HT-29 (cell line): Measurements from ENCODE around the gene EPHB1. TPM values are rescaled to one million over a fixed set of nuclear protein-coding genes. Genes with fewer than 3 reads are reported as not detected.
"Not testable (repeated sequence)": the region's sequence is repeated elsewhere in the genome, so short reads cannot be mapped to it uniquely, and the experiment has no call there.

Experiments used
- DNase-seq: peaks from one replicate; pipeline ENCODE4 v3.0.0-alpha.2; 2015; ENCODE audit warnings: low spot score
- total RNA-seq: library from RNA; depleted of rRNA; stranded (reverse); fragments of >200 nt; shearing (Covaris generic); gene quantifications from 2 replicates; pipeline ENCODE4 v1.2.3, GENCODE V29; 2014

EPHB1 gene
- total RNA-seq, 1 experiment from 2014 or later, result not detected

DNA sequence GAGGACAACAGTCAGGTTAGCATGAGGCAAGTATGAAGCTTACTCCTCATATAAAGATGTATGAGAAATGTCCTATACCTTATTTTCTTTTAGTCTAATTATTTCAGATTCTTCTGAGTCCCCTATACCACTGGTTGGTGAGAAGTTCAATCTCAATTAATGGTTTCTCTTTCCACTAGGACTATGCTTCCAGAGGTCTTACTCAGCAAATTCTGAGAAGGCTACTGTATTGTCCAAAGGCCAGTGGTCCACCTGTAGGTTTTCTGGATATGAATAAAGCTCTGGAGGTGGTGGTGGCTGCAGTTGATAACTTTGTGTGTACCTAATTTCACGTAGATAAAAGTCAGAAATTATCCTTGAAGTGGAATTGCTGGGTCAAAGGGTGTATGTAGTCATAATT, 149.4 kb downstream of the EPHB1 start:
- DNase-seq, result no peak

DNA sequence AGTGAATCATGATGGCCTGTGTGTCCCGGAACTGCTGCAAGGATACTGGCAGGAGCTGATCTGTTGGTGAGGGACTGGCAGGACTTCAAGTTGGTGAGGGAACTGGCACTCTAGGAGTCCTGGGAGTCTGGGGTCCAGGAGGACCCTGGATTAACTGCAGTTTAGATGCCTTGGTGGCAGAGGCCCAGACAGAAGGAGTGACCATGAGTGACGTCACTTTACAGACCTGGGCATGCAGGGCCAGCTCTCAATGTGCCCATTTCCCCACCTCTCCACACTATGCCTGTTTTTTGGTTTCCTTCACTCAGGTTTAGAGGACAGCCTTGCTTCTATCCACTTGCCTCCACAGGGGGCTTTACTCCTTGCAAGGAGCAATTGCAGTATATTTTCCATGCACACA, 154.1 kb downstream of the EPHB1 start:
- DNase-seq, result no peak

DNA sequence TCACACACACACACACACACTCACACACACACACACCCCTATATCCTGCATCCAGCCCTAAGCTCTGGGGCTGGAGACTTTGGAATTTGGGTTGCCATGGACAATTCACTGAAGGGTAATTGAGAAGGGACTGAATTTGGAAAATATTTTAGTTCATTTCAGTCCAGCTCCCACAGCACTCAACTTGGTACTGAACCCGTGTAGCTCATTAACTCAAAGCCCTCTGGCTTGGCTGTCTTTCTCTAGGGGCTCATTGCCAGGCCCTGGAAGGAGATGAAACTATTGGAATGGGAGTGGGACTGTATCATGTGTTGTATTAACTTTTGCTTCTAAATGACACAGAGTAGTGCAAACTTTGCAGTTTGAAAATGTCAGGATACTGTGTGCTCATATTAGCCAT, 157.3 kb downstream of the EPHB1 start:
- no peak for DNase-seq

DNA sequence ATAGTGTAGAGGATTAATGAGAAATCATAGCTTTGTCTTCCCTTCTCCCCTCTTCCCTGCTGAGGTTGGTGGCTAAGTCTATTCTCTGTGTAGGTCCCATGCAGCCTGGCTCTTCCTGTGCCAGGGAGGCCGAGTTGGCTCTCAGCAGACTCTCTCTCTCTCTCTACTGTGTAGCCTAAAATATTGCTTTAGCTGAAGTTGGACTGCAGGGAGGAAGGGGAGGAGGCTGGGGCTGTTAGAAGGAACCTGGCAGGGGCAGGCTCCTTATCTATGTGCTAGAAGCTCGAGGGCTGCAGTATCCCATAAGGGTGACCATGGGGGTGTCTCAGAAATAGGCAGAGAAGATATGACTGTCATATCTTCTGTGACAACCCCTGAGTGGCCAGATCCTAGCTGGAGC, 160.8 kb downstream of the EPHB1 start:
- DNase-seq, result no peak

DNA sequence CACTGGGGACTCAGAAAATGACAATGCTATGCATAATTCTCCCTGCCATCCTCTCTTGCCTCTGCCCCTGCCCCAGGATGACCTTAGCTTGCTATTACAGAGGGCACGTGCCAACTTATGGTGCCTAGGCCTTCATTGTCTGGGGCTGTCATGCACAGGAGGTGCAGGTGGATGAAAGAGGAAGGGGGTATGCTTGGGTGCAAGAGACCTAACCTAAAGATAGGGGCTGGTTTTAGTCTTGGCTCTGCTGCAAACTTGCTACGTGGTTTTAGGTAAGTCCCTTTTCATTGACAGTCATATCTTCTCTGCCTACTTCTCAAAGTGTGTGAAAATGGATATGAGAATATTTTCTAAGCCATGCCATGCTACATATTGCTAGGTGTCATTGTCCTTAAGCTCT, 161.3 kb downstream of the EPHB1 start:
- DNase-seq, result no peak

DNA sequence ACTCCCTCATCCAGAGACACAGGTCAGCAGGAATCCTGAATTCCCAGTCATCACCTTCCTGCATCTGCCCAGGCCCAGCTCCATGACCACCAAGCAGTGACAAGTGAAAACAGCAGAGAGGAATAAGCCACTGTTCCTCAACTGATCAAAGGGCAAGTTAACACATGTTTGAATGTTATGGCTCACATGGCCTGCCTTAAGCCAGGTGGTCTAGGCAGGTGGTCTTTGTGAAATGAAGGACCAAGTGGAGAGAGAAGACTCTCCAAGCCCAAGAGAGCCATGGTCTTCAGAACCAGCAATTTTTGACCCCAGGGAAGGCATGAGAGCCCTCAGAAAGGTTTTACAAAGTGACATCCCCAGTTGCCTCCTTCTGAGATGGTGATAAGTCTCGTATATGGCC, 161.8 kb downstream of the EPHB1 start:
- DNase-seq, result no peak

DNA sequence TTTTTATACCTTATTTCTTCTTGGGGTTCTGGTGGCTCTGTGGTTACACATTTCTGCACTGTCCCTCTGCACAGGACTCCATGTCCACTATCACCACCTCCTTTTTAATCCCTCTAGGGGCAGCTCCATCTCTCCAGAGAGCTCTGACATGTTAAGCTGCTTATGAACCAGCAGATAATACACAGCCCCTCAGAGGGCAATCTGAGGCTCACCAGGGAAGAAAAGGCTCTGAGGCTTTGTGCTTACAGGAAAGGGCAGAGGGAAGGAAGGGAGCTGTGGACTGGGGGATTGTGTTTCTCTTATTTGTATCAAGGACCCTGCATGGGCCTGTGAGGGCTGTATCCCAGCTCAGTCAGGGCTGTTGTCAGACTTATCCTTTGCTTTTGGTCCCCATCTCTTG, 164.5 kb downstream of the EPHB1 start:
- no peak for DNase-seq

DNA sequence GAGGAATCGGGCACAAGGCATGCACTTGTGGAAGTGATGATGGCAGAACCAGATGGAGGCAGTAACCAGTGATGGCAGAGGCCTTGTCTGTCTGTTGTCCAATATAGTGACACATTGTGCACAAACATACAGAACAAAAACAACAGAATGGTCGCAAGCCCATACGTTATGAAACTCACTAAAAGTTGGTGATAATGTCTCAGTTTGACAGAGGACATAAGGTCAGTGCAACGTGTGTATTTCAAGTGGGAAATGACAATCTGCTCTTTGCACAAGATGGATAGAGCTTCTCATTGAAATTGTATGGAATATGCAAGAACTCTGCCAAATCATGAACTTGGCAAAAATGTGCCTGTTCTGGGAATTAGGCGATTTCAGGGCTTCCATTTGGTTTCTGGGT, 169.2 kb downstream of the EPHB1 start:
- no peak for DNase-seq

DNA sequence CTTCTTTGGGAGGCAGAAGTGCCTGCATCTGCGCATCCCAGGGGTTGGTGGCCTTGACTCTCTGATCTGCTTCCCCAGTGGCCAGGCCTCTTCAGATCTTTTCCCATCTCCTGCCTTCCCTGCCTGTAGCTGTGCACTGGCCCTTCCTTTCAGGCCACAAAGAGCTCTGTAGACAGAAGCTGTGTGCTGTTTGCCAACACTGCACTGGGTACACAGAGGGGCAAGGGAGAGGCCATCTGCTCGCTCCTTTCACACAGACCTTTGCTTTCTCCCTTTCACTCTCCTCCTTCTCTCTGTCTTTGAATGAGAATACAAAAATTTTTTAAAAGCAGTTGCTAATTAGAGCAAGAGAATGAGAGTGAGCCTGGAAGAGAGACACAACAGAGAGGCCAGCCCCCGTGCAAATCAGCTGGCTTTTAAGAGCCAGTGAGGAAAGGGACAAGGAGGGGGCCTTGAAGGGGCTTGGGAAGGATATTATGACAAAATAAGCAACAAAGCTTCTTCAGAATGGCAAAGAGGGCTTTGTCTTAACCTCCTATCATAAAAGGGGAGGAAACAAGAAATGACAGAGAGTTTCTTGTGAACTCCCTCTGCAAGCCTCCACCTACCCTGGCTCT, 170.9 kb downstream of the EPHB1 start:
- no peak for DNase-seq

DNA sequence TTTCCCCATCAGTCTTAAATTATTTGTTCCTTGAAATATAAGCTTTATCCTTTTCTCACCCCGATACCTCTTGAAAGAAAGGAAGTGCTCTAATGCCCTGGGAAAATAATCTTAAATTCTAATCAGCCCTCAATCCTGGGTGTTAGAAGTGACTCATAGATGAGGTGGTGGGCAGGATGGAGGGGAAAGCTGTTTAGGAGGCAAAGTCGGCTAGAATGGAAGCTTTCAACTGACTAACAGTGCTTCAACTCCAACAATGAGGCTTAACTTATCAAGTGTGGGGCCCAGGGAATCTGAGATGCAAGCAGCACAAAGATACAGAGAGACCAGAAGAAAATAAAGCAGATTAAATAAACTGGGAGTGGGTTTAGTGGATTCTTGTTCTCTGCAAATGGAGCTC, 175.8 kb downstream of the EPHB1 start:
- DNase-seq, result no peak

DNA sequence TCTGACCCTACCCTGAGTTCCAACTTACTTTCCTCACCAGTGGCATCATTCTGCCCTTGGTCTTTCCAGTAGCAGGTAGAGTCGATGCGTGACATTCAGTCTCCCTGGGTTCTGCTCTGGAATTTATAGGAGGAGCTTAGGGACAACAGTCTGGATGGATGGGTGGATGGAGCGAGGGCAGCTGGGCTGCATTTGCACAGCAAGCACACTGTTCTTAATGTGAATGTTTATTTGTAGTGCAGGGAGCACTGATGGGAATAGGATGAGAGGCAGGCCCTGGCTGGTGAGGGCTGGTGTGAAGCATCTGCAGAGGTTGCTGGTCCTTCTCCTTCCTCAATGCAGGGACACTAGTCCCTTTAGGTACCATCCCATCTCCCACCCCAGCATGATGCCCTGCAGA, 176.2 kb downstream of the EPHB1 start:
- DNase-seq, result no peak

DNA sequence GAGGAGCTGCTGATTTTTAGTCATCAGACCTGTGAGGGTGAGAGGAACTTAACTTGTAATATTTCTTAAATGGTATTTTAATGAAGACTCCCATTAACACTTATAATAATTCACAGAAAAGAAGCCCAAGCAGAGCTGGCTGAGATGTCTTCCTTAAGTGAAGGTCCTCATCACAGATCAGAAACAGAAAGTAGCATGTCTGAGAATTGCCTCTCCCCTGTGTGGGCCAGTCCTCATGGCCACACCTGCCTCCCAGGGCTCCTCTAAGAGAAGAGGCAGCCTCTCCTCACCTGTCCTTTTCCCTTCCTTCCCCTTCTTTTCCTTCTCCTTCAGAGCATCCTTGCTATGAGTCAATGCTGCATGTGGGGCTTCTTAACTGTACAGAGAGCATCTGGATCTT, 176.8 kb downstream of the EPHB1 start:
- DNase-seq, result not testable (repeated sequence)

DNA sequence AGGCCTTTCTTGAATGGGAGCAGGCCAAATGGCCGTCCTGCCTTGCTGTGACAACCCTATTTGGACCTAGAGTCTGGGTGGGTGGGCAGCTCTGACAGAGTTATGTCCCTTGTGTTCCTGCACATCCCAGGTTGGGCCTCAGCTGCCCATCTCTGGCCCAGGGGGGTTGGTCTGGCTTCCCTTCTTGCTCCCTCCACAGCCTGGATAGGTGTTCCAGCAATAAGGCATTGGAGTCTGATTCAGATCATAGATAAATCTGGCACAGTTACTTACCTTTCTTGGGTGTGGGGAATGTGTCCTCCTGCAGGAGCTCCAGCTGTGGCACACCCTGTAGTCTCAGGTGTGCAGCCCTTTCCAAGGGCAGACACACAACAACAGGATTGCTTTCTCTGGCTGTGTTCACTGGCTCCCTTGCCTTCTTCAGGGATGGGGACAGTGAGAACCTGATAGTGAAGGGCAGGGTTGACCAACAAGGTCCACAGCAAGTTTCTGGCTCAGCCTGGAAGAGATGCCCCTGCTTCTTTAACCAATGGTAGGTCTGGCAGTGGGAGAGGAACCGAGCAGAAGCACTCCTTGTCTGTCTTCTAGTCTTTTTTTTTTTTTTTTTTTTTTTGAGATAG, 177.9 kb downstream of the EPHB1 start:
- no peak for DNase-seq

DNA sequence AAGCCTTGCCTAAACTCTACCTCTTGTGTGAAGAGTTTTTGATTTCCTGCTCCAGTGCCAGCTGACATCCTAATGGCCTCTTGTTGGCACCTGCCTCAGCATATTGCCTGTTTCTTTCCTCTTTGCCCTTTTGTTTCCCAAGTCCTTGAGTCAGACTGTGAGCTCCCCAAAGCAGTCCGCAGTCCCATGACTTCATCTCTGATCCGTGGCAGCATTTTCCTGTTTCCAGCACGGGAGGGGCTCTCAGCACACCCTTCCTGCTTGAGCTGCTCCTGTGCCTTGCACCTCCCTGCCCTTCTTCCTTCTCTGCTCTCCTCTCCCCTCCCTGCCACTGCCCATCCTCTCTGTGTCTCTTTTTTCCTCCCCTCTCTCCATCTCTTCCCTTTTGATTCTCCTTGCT, 179.6 kb downstream of the EPHB1 start:
- DNase-seq, result no peak

DNA sequence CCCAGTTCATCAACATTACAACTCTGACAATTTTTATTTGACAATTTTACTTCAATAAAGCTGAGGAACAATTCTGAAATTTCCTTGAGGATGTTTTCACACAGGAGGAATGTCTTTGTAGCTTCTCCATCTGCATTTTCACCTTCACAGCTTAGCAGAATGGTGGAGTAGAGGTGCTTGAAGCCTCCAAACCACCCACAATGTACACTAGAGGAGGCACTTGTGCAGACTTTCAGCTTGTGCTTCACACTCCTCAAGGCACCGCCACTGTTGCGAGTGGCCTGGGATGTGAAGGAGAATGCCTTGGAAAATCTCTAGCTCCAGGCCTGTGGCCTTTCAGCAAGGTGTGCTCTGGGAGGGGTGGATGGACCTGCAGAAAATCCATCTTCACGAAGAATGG, 181.9 kb downstream of the EPHB1 start:
- no peak for DNase-seq

DNA sequence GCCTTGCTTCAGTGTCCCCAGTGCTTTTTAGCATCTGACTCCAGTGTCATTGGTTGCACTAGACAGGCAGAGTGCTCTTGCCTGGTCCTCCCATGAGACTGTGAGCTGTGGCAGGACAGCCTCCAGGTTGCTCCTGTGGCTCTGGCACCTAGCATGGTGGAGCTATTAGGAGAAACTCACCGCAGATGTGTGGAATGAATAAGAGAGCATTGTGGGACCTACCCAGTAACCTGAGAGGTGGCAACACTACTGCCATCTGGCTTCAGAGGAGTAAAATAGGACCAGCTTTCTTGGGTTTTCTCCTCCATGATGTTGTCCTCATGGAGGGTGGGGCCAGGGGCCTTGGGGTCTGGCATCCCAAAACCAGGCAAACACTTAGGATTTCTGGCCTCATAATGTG, 183.6 kb downstream of the EPHB1 start:
- DNase-seq, result no peak

DNA sequence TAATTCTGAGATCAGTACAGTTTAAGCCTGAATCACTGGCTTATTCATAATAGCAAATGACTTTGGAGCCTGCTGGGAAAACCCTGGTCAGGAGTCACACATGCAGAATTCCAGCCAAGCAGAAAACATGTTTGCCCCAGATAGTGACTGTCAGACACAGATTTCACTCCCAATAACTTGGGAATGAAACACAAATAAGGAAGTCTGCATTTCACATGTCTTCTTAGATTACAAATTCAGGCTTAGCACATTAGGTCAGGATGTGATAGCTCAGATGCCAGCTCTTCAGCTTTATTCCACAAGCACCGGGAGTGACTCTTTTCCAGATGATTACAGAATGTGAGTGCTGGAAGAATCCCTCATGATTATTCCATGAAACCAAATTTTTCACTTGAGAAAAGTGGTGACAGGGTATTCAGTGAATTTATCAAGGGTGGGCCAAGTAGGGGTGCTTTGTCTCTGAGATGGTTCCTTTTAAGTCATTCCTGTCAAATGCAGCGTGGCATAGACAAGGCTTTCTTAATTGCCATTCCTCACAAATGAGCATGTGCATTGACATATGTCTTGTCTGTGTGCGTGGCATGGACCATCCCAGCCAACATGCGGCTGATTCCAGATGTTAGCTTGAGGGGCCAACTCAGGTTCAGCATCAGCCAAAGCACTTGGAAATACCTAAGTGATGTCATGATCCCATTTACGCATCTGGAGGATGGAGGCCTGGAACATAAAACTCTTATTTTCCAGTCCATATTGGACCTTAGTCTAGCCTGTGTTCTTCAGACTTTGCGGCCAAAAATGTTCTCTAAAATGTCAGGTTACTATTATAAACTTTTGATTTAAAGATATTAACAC, 191.0 kb downstream of the EPHB1 start:
- no peak for DNase-seq

DNA sequence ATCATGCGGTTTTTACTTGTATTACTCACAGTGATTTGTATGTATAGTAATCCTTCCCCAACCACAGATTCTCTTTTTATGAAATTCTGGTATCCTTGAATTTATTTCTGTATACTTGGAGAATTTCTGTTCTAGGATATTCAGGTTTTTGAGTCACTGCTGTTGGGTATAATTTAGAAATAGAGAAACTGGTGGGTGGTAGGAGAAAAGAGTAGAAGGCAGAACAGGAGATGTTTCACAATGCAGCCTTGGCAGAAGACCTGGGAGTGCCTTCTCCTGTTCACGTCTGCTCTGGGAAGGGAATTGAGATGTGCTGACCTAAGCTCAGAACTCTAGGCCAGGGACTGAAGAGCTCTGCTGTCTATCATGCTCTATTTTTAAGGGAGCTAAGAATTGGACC, 193.6 kb downstream of the EPHB1 start:
- no peak for DNase-seq

DNA sequence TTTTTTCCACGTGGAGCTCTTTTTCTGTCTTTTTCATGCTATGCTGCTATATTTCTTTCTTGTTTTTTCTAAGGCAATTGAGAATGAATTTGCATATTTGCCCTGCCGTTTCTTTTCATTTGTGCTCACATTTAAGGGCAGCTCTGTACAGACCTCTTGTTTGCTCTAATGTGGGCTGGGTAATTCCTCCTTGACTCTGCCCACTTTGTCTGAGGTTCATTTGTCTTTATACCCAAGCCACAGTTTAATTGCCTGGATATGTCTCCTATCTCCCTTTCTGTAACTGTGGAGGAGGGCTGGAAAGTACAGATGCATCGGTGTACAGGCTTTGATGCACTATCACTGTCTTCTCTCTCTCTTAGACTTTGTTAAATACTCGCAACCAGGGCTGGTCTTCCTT, 195.9 kb downstream of the EPHB1 start:
- DNase-seq, result no peak

DNA sequence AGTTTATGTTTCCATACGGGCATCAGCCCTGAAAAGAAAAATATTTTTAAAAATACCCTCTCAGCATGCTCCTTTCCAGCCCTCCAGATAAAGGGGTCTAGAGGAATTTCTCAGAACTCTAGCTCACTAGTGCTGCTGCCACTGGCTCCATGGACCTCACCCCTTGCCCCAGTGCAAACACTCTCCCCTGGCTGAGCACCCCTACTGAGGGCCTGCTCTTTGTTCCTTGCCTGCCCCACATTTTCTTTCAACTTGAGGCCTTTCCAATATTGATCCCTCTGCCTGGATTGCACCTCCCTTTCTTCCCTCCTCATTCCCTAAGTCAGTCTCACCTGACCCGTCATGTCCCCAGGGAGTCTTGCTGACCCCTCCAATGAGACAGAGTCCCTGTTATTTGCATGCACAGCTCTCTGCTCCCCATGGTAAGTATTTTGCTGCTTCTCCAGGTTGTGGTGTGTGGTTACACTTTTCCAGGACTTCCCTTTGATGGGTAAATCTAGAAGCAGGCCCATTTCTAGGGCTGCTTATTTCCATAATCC, 196.5 kb downstream of the EPHB1 start:
- no peak for DNase-seq

DNA sequence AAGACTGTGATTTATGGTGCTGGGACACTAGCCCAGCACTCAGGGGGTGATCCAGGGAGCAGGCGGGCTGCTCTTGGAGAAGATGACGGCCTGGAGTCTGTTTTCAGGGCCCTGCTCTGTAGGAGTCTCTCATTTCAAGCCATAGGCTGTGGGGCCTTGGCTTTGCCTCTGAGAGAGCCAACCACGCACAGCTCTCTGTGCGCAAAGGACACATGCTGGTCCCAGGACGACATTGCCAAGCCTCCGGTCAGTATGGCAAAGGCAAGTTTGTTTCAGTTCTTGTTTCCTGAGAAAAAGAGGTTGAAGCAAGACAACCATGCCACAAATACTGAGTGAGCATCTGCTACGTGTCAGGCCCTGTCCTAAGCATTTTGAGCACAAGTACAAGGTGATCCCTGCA, 197.1 kb downstream of the EPHB1 start:
- DNase-seq, result no peak

DNA sequence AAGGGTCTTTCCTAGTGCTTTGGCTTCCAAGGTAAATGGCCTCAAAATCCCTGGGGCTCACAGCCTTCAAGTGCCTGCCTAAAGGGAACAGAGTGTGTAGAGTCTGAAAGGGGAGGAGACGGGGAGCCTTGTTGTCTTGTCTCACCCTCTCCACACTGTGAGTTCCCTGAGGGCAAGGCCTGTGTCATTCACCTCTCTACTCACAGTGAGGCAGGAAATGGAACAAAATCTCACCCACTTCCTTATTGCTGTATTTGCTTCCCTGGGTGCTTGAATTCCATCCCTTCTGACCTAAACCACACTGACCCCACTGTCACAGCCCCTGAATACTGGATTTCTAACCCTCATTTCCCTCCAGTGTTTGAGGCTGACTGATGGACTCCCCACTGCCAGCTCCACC, 197.5 kb downstream of the EPHB1 start:
- no peak for DNase-seq

DNA sequence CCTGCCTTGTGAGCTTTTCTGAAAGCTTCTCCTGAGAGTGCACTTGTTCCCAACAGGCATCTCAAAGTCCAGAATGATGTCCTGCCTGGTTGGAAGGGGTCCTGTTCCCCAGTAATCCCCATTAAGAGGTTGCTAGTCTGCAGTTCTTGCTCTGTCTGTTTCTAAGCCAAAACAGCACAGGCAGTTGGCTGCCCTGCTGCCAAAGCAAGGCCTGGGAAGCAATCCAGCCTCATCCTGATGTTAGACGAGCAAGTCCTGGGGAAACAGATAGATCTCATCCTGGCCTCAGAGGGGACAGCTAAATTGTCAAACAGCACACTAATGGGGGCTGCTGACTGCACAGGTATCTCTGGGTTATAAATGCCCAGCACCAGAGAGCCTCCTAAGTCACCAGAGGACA, 198.0 kb downstream of the EPHB1 start:
- no peak for DNase-seq
